Parathyroid adenoma (tissue), 2 donors: ENCODE results near the gene ZNF564.
"Not testable (repeated sequence)": the region's sequence is repeated elsewhere in the genome, so short reads cannot be mapped to it uniquely, and the experiment has no call there.

Experiments
- H2AFZ ChIP-seq: fragments of 300-600 bp; sonication (generic); one replicate; pipeline ENCODE4 v1.7.0; 2017; ENCODE audit warnings: antibody characterized with exemption, mild to moderate bottlenecking
- H3K27ac ChIP-seq: fragments of 300-600 bp; sonication (generic); one replicate; pipeline ENCODE4 v1.7.0; 2017
- H3K27me3 ChIP-seq: fragments of 300-600 bp; sonication (generic); one replicate; pipeline ENCODE4 v1.7.0; 2017; ENCODE audit warnings: low read length; ENCODE audit not compliant: control insufficient read depth, insufficient read depth
- H3K36me3 ChIP-seq: fragments of 300-600 bp; sonication (generic); one replicate; pipeline ENCODE4 v1.7.0; 2017; ENCODE audit warnings: low read length; ENCODE audit not compliant: control insufficient read depth, insufficient read depth
- H3K4me1 ChIP-seq: fragments of 300-600 bp; sonication (generic); one replicate; pipeline ENCODE4 v1.7.0; 2017; ENCODE audit warnings: control low read depth
- H3K4me2 ChIP-seq: fragments of 300-600 bp; sonication (generic); one replicate; pipeline ENCODE4 v1.7.0; 2017; ENCODE audit warnings: low read length
- H3K4me3 ChIP-seq: fragments of 300-600 bp; sonication (generic); one replicate; pipeline ENCODE4 v1.7.0; 2017; ENCODE audit warnings: low read depth, low read length
- H3K79me2 ChIP-seq: fragments of 300-600 bp; sonication (generic); one replicate; pipeline ENCODE4 v1.7.0; 2017; ENCODE audit warnings: control low read depth
- H3K9ac ChIP-seq: fragments of 300-600 bp; sonication (generic); one replicate; pipeline ENCODE4 v1.7.0; 2017; ENCODE audit warnings: mild to moderate bottlenecking
- H3K9me3 ChIP-seq: fragments of 300-600 bp; sonication (generic); one replicate; pipeline ENCODE4 v1.7.0; 2017; ENCODE audit warnings: low read length; ENCODE audit not compliant: control insufficient read depth
- CTCF ChIP-seq: fragments of 300-600 bp; sonication (generic); IDR thresholded peaks from one replicate; pipeline ENCODE4 v1.7.0; 2017; ENCODE audit warnings: antibody characterized with exemption, mild to moderate bottlenecking
- donor health status: primary hyperparathyroidism.

ZNF564 gene

GRCh38 chr19:12495002-12495802, 56.1 kb downstream of the ZNF564 start:
- peak overlapping the region; percentile 86 for H3K27ac ChIP-seq
- peaks cover 4% of the 10 kb centered on the region for H3K4me1 ChIP-seq
- H3K4me3 ChIP-seq: peak overlapping the region; percentile 61
- H3K36me3 ChIP-seq: no peaks in the 10 kb centered on the region
- H3K9ac ChIP-seq: peak overlapping the region; percentile 65
- H3K9me3 ChIP-seq: no peaks in the 10 kb centered on the region
- H3K27me3 ChIP-seq: no peaks in the 10 kb centered on the region
- no peaks in the 10 kb centered on the region for H3K79me2 ChIP-seq
- peak overlapping the region; percentile 94 for H2AFZ ChIP-seq
- TF ChIP-seq CTCF: peak; percentile 63
- H3K4me2 ChIP-seq: peak overlapping the region; percentile 63

GRCh38 chr19:12494260-12494860, 56.9 kb downstream of the ZNF564 start:
- no peak for TF ChIP-seq CTCF
- Histone ChIP-seq H3K79me2 (no peaks in the 10 kb centered on the region), H3K27ac (peak overlapping the region; percentile 86), H3K4me3 (no peak overlapping the region), H3K4me1 (peaks cover 4% of the 10 kb centered on the region), H3K36me3 (no peaks in the 10 kb centered on the region), H3K9ac (no peak overlapping the region), H3K4me2 (no peak overlapping the region), H3K27me3 (no peaks in the 10 kb centered on the region), H2AFZ (peak overlapping the region; percentile 94), H3K9me3 (no peaks in the 10 kb centered on the region)

GRCh38 chr19:12486265-12486783, 65.0 kb downstream of the ZNF564 start:
- H3K36me3 ChIP-seq, H3K4me2 ChIP-seq, H2AFZ ChIP-seq, H3K9ac ChIP-seq, H3K9me3 ChIP-seq, H3K4me3 ChIP-seq, H3K4me1 ChIP-seq, H3K27me3 ChIP-seq, H3K27ac ChIP-seq: not testable (repeated sequence)
- peaks cover 20% of the 10 kb centered on the region for H3K79me2 ChIP-seq

- Histone ChIP-seq H3K4me2 (peak overlapping the region; percentile 98), H3K79me2 (peaks cover 20% of the 10 kb centered on the region), H3K27me3 (no peaks in the 10 kb centered on the region), H3K27ac (no peak overlapping the region), H3K9me3 (no peaks in the 10 kb centered on the region), H3K4me1 (peaks cover 8% of the 10 kb centered on the region), H3K9ac (peak overlapping the region; percentile 21), H2AFZ (peak overlapping the region; percentile 87), H3K4me3 (no peak overlapping the region), H3K36me3 (no peaks in the 10 kb centered on the region)
- TF ChIP-seq CTCF: no peak
These were observed 65.7 kb downstream of the ZNF564 start for GRCh38 chr19:12485571-12485970.

- Histone ChIP-seq H3K9me3 (no peaks in the 10 kb centered on the region), H3K4me1 (peaks cover 8% of the 10 kb centered on the region), H3K9ac (peak overlapping the region; percentile 21), H2AFZ (peak overlapping the region; percentile 87), H3K27ac (peak overlapping the region; percentile 71), H3K27me3 (no peaks in the 10 kb centered on the region), H3K36me3 (no peaks in the 10 kb centered on the region), H3K4me3 (peak overlapping the region; percentile 99), H3K79me2 (peaks cover 20% of the 10 kb centered on the region), H3K4me2 (peak overlapping the region; percentile 98)
- no peak for TF ChIP-seq CTCF
These were observed 66.2 kb downstream of the ZNF564 start for GRCh38 chr19:12485052-12485416.
